Measurements from ENCODE around the gene PTPN13.

PTPN13 gene

GRCh38 chr4:86621435-86621834 is 27.3 kb downstream of the PTPN13 start:
- TF ChIP-seq ZFX (IDR thresholded peaks at IDR 0.05) (no peak), CTCF (conservative IDR thresholded peaks at IDR 0.05) (no peak)
- H3K27ac ChIP-seq, result no peak overlapping the region

GRCh38 chr4:86626066-86626465 is 32.0 kb downstream of the PTPN13 start:
- TF ChIP-seq ZFX (IDR thresholded peaks at IDR 0.05) (no peak), CTCF (conservative IDR thresholded peaks at IDR 0.05) (no peak)
- H3K27ac ChIP-seq, result no peak overlapping the region

GRCh38 chr4:86627462-86628135 is 33.5 kb downstream of the PTPN13 start:
- TF ChIP-seq ZFX (IDR thresholded peaks at IDR 0.05), result no peak
- TF ChIP-seq CTCF (conservative IDR thresholded peaks at IDR 0.05), result no peak
- no peak overlapping the region for H3K27ac ChIP-seq

GRCh38 chr4:86630629-86631028 is 36.5 kb downstream of the PTPN13 start:
- no peak overlapping the region for H3K27ac ChIP-seq
- no peak for TF ChIP-seq CTCF (conservative IDR thresholded peaks at IDR 0.05)
- TF ChIP-seq ZFX (IDR thresholded peaks at IDR 0.05), result no peak

- no peak overlapping the region for H3K27ac ChIP-seq
- TF ChIP-seq CTCF (conservative IDR thresholded peaks at IDR 0.05) (no peak), ZFX (IDR thresholded peaks at IDR 0.05) (no peak)
Observed at GRCh38 chr4:86631166-86631565, 37.1 kb downstream of the PTPN13 start.

GRCh38 chr4:86633854-86634253 is 39.7 kb downstream of the PTPN13 start:
- no peak for TF ChIP-seq CTCF (conservative IDR thresholded peaks at IDR 0.05)
- no peak for TF ChIP-seq ZFX (IDR thresholded peaks at IDR 0.05)
- H3K27ac ChIP-seq, result no peak overlapping the region

GRCh38 chr4:86640469-86640868 is 46.4 kb downstream of the PTPN13 start:
- TF ChIP-seq CTCF (conservative IDR thresholded peaks at IDR 0.05) (no peak), ZFX (IDR thresholded peaks at IDR 0.05) (no peak)
- no peak overlapping the region for H3K27ac ChIP-seq
